ENCODE measurements around the gene ATXN7.

The ATXN7 gene

GRCh38 chr3:63864008-63864964, 619 bp downstream of the ATXN7 start:
- peak; percentile 49 to 54 for DNase-seq

GRCh38 chr3:63864965-63865327, 1.3 kb downstream of the ATXN7 start:
- no peak for DNase-seq

- DNase-seq: no peak
These were observed 3.6 kb downstream of the ATXN7 start for GRCh38 chr3:63867225-63867624.

- no peak for DNase-seq
These were observed 6.4 kb downstream of the ATXN7 start for GRCh38 chr3:63869940-63870614.

- DNase-seq: no peak
These were observed 6.9 kb downstream of the ATXN7 start for GRCh38 chr3:63870615-63871005.

- no peak for DNase-seq
These were observed 8.7 kb downstream of the ATXN7 start for GRCh38 chr3:63872135-63872924.

- no peak for DNase-seq
These were observed 11.1 kb downstream of the ATXN7 start for GRCh38 chr3:63874769-63875168.

- DNase-seq: no peak
These were observed 11.8 kb downstream of the ATXN7 start for GRCh38 chr3:63875510-63875909.

- no peak for DNase-seq
These were observed 12.6 kb downstream of the ATXN7 start for GRCh38 chr3:63876260-63876659.

- no peak for DNase-seq
These were observed 14.2 kb downstream of the ATXN7 start for GRCh38 chr3:63877737-63878393.

- DNase-seq: no peak
These were observed 14.9 kb downstream of the ATXN7 start for GRCh38 chr3:63878394-63879060.

GRCh38 chr3:63880653-63881052, 17.0 kb downstream of the ATXN7 start:
- DNase-seq: no peak

- DNase-seq: no peak
These were observed 23.2 kb downstream of the ATXN7 start for GRCh38 chr3:63886858-63887257.

GRCh38 chr3:63891518-63891917, 27.9 kb downstream of the ATXN7 start:
- DNase-seq: no peak

- no peak for DNase-seq
These were observed 29.2 kb downstream of the ATXN7 start for GRCh38 chr3:63892773-63893352.

GRCh38 chr3:63895422-63896189, 31.9 kb downstream of the ATXN7 start:
- DNase-seq: no peak

GRCh38 chr3:63896332-63897030, 32.8 kb downstream of the ATXN7 start:
- no peak for DNase-seq

- DNase-seq: no peak
These were observed 36.3 kb downstream of the ATXN7 start for GRCh38 chr3:63900010-63900409.

- no peak for DNase-seq
These were observed 36.8 kb downstream of the ATXN7 start for GRCh38 chr3:63900459-63900858.

Measured in activated CD4-positive, alpha-beta T cell treated with anti-CD3 and anti-CD28 coated beads, Interleukin-2, amount 50 U/mL, for 48 hours (primary cell).